KOPT-K1 (cell line): Measurements from ENCODE around the gene PANX1.

Experiments
- H3K27ac ChIP-seq: fragments of 200-600 bp; sonication (generic); 2 replicates; pipeline ENCODE4 v1.5.1; 2016; ENCODE audit warnings: antibody characterized with exemption, mild to moderate bottlenecking, low read depth, low read length; ENCODE audit not compliant: poor library complexity, severe bottlenecking
- H3K36me3 ChIP-seq: fragments of 200-600 bp; sonication (generic); 2 replicates; pipeline ENCODE4 v1.5.1; 2017; ENCODE audit warnings: antibody characterized with exemption, mild to moderate bottlenecking, low read length, moderate library complexity; ENCODE audit not compliant: insufficient read depth
- H3K9me3 ChIP-seq: fragments of 200-600 bp; sonication (generic); 2 replicates; pipeline ENCODE4 v1.5.1; 2017; ENCODE audit warnings: antibody characterized with exemption, low read length, mild to moderate bottlenecking; ENCODE audit not compliant: insufficient read depth, poor library complexity, severe bottlenecking

Gene PANX1

GRCh38 chr11:94134651-94135512 lies 6.2 kb downstream of the PANX1 start:
- H3K9me3 ChIP-seq: peaks cover 13% of the 10 kb centered on the region
- H3K27ac ChIP-seq: no peak overlapping the region
- H3K36me3 ChIP-seq: no peaks in the 10 kb centered on the region; the same call in 1 of the 2 replicates

- H3K36me3 ChIP-seq: no peaks in the 10 kb centered on the region; the same call in 1 of the 2 replicates
- H3K27ac ChIP-seq: no peak overlapping the region
- peaks cover 13% of the 10 kb centered on the region for H3K9me3 ChIP-seq
These were observed 10.8 kb downstream of the PANX1 start for GRCh38 chr11:94139416-94139815.

- Histone ChIP-seq H3K9me3 (peaks cover 13% of the 10 kb centered on the region), H3K27ac (no peak overlapping the region), H3K36me3 (no peaks in the 10 kb centered on the region; the same call in 1 of the 2 replicates)
These were observed 11.6 kb downstream of the PANX1 start for GRCh38 chr11:94140154-94140655.

GRCh38 chr11:94141511-94142307 lies 13.1 kb downstream of the PANX1 start:
- Histone ChIP-seq H3K36me3 (no peaks in the 10 kb centered on the region; the same call in 1 of the 2 replicates), H3K27ac (no peak overlapping the region), H3K9me3 (peaks cover 7% of the 10 kb centered on the region)

GRCh38 chr11:94142308-94143281 lies 14.0 kb downstream of the PANX1 start:
- Histone ChIP-seq H3K9me3 (no peaks in the 10 kb centered on the region), H3K36me3 (no peaks in the 10 kb centered on the region), H3K27ac (no peak overlapping the region)

GRCh38 chr11:94144216-94144615 lies 15.6 kb downstream of the PANX1 start:
- H3K27ac ChIP-seq: no peak overlapping the region
- H3K9me3 ChIP-seq: no peaks in the 10 kb centered on the region
- H3K36me3 ChIP-seq: no peaks in the 10 kb centered on the region

GRCh38 chr11:94144664-94145063 lies 16.0 kb downstream of the PANX1 start:
- Histone ChIP-seq H3K36me3 (no peaks in the 10 kb centered on the region), H3K27ac (no peak overlapping the region), H3K9me3 (no peaks in the 10 kb centered on the region)

GRCh38 chr11:94145431-94145830 lies 16.8 kb downstream of the PANX1 start:
- H3K36me3 ChIP-seq: no peaks in the 10 kb centered on the region
- H3K9me3 ChIP-seq: no peaks in the 10 kb centered on the region
- no peak overlapping the region for H3K27ac ChIP-seq

- H3K9me3 ChIP-seq: no peaks in the 10 kb centered on the region
- H3K36me3 ChIP-seq: no peaks in the 10 kb centered on the region
- H3K27ac ChIP-seq: no peak overlapping the region
These were observed 17.3 kb downstream of the PANX1 start for GRCh38 chr11:94145916-94146315.

GRCh38 chr11:94147433-94147845 lies 18.8 kb downstream of the PANX1 start:
- Histone ChIP-seq H3K9me3 (no peaks in the 10 kb centered on the region), H3K36me3 (no peaks in the 10 kb centered on the region), H3K27ac (no peak overlapping the region)

- H3K9me3 ChIP-seq: no peaks in the 10 kb centered on the region
- no peak overlapping the region for H3K27ac ChIP-seq
These were observed 19.5 kb downstream of the PANX1 start for GRCh38 chr11:94148189-94148588.

GRCh38 chr11:94149431-94150017 lies 20.9 kb downstream of the PANX1 start:
- no peaks in the 10 kb centered on the region for H3K9me3 ChIP-seq
- no peak overlapping the region for H3K27ac ChIP-seq
- H3K36me3 ChIP-seq: peaks cover 14% of the 10 kb centered on the region

More at GRCh38 chr11:94148189-94148588, 19.5 kb downstream of the PANX1 start:
- H3K36me3 ChIP-seq: peaks cover under 1% of the 10 kb centered on the region; the same call in 1 of the 2 replicates

GRCh38 chr11:94150056-94150455 lies 21.4 kb downstream of the PANX1 start:
- H3K36me3 ChIP-seq: peaks cover 15% of the 10 kb centered on the region
- H3K27ac ChIP-seq: no peak overlapping the region

More at GRCh38 chr11:94150056-94150455, 21.4 kb downstream of the PANX1 start:
- no peaks in the 10 kb centered on the region for H3K9me3 ChIP-seq
